HCT116 (cell line): ENCODE data around the gene PIP4K2A. TPM values are rescaled to one million over a fixed set of nuclear protein-coding genes. Genes with fewer than 3 reads are reported as not detected.
"Not testable (repeated sequence)": the region's sequence is repeated elsewhere in the genome, so short reads cannot be mapped to it uniquely, and the experiment has no call there.

Experiments used
- ATAC-seq: fragments of 200-7000 bp; cut with Tn5 transposase; 2 replicates; pipeline ENCODE4 v1.9.1; 2020; ENCODE audit warnings: mild to moderate bottlenecking, moderate library complexity
- BruUV-seq: library from RNA; stranded (reverse); fragments of 400-500 nt; replicated peaks from 2 replicates; lab custom pipeline; 2021; lab: Mats Ljungman, UMichigan
- CTCF ChIA-PET: fragments of 300-600 bp; sonication (Branson Sonifier 250); formaldehyde crosslinking; loops from one replicate; lab custom pipeline; 2021; ENCODE audit warnings: antibody characterized with exemption; lab: Charles Lee
- POLR2A ChIA-PET: fragments of 300-600, 350-600 bp; sonication (Branson Sonifier 250); formaldehyde crosslinking; loops from one replicate; lab custom pipeline; 2021; ENCODE audit warnings: antibody characterized with exemption; lab: Charles Lee
- RAD21 ChIA-PET, 2 experiments: fragments of 300-600 bp; sonication (Branson Sonifier 250); formaldehyde crosslinking; loops; one replicate each; lab custom pipeline; 2023; ENCODE audit warnings: low total read pairs in 2 of 2; ENCODE audit not compliant: uncharacterized antibody in 2 of 2, unreplicated experiment in 2 of 2, low non-redundant PET in 1 of 2; lab: Charles Lee
- DNase-seq: peaks from one replicate; pipeline ENCODE4 v3.0.0-alpha.2; 2010; ENCODE audit warnings: low read depth, low spot score
- H2AFZ ChIP-seq: fragments of 200-600 bp; shearing (Covaris generic), sonication (generic); 2 replicates; pipeline ENCODE4 v1.6.1; 2017; ENCODE audit warnings: low read depth, mixed run types, mixed read lengths, antibody characterized with exemption, low read length; ENCODE audit not compliant: poor library complexity, severe bottlenecking
- H3K27ac ChIP-seq: 2 replicates; pipeline ENCODE4 v1.5.1; 2012; ENCODE audit warnings: low read depth, low read length
- H3K27me3 ChIP-seq: fragments of 200-600 bp; sonication (generic); 2 replicates; pipeline ENCODE4 v1.6.1; 2016; ENCODE audit warnings: mixed run types, low read length, mixed read lengths; ENCODE audit not compliant: insufficient read depth
- H3K36me3 ChIP-seq, 2 experiments: fragments of 200-500 bp in 1 of 2; fragments of 200-600 bp in 1 of 2; sonication (Bioruptor generic) in 1 of 2; sonication (generic) in 1 of 2; 2 replicates each; pipeline versions ENCODE4 v1.5.1 to v1.6.1; 2014 to 2016; ENCODE audit warnings: low read length in 2 of 2, inconsistent platforms in 1 of 2, mixed read lengths in 1 of 2, mixed run types in 1 of 2; ENCODE audit not compliant: insufficient read depth in 2 of 2, control insufficient read depth in 1 of 2
- H3K4me1 ChIP-seq, 2 experiments: fragments of 200-600 bp in 1 of 2; sonication (generic) in 1 of 2; 2 replicates each; pipeline versions ENCODE4 v1.5.1 to v1.6.1; 2012 to 2017; ENCODE audit warnings: low read length in 2 of 2, inconsistent platforms in 1 of 2, mild to moderate bottlenecking in 1 of 2, mixed read lengths in 1 of 2, mixed run types in 1 of 2, moderate library complexity in 1 of 2; ENCODE audit not compliant: insufficient read depth in 2 of 2, control insufficient read depth in 1 of 2
- H3K4me2 ChIP-seq: fragments of 200-600 bp; sonication (generic); 2 replicates; pipeline ENCODE4 v1.6.1; 2017; ENCODE audit warnings: mixed run types, low read length, mixed read lengths
- H3K4me3 ChIP-seq, 2 experiments: fragments of 200-600 bp in 1 of 2; sonication (generic) in 1 of 2; replicated peaks in 1 of 2; 2 replicates each; pipeline ENCODE4 v1.5.1; 2011 to 2016; ENCODE audit warnings: low read length in 2 of 2, control low read depth in 1 of 2, low read depth in 1 of 2, mild to moderate bottlenecking in 1 of 2, mixed read lengths in 1 of 2, mixed run types in 1 of 2
- H3K79me2 ChIP-seq: fragments of 200-600 bp; sonication (generic); 2 replicates; pipeline ENCODE4 v1.6.1; 2017; ENCODE audit warnings: mild to moderate bottlenecking, mixed run types, low read length, moderate library complexity, mixed read lengths; ENCODE audit not compliant: insufficient read depth
- H3K9ac ChIP-seq: fragments of 200-600 bp; sonication (generic); 2 replicates; pipeline ENCODE4 v1.6.1; 2016; ENCODE audit warnings: low read length, mixed read lengths
- H3K9me2 ChIP-seq: fragments of 200-600 bp; sonication (generic), shearing (Covaris generic); 2 replicates; pipeline ENCODE4 v1.6.1; 2017; ENCODE audit warnings: mixed run types, mild to moderate bottlenecking, moderate library complexity; ENCODE audit not compliant: insufficient read depth
- H3K9me3 ChIP-seq, 2 experiments: fragments of 200-500 bp in 1 of 2; fragments of 200-600 bp in 1 of 2; sonication (Bioruptor generic) in 1 of 2; sonication (generic) in 1 of 2; 2 replicates each; pipeline ENCODE4 v1.6.1; 2014 to 2017; ENCODE audit warnings: low read length in 2 of 2, mixed read lengths in 2 of 2, inconsistent platforms in 1 of 2, low read depth in 1 of 2, mild to moderate bottlenecking in 1 of 2, mixed run types in 1 of 2, moderate library complexity in 1 of 2; ENCODE audit not compliant: control insufficient read depth in 1 of 2, insufficient read depth in 1 of 2
- H4K20me1 ChIP-seq: fragments of 200-600 bp; sonication (generic), shearing (Covaris generic); 2 replicates; pipeline ENCODE4 v1.6.1; 2017; ENCODE audit warnings: mixed run types, mild to moderate bottlenecking, moderate library complexity; ENCODE audit not compliant: insufficient read depth
- CBX3 ChIP-seq: IDR thresholded peaks from 2 replicates; pipeline ENCODE4 v1.6.1; 2012; ENCODE audit warnings: low read depth
- ELF1 ChIP-seq: IDR thresholded peaks from 2 replicates; pipeline ENCODE4 v1.6.1; 2012; ENCODE audit warnings: low read depth, borderline replicate concordance
- EZH2 ChIP-seq: fragments of 200-600 bp; sonication (generic); IDR thresholded peaks from 2 replicates; pipeline ENCODE4 v1.6.1; 2017; ENCODE audit warnings: antibody characterized with exemption, mixed run types
- JUND ChIP-seq: IDR thresholded peaks from 2 replicates; pipeline ENCODE4 v1.6.1; 2012
- MAX ChIP-seq: IDR thresholded peaks from 2 replicates; pipeline ENCODE4 v1.6.1; 2012
- POLR2A ChIP-seq: IDR thresholded peaks from 2 replicates; pipeline ENCODE4 v1.7.0; 2011; ENCODE audit warnings: borderline replicate concordance; ENCODE audit not compliant: insufficient read depth, insufficient read length; ENCODE audit errors: extremely low read depth
- RAD21 ChIP-seq: IDR thresholded peaks from 2 replicates; pipeline ENCODE4 v1.6.1; 2012; ENCODE audit warnings: low read depth, mild to moderate bottlenecking
- SP1 ChIP-seq: IDR thresholded peaks from 2 replicates; pipeline ENCODE4 v1.6.1; 2012; ENCODE audit warnings: low read depth
- SRF ChIP-seq: IDR thresholded peaks from 2 replicates; pipeline ENCODE4 v1.6.1; 2012; ENCODE audit warnings: low read depth
- TCF7L2 ChIP-seq: IDR thresholded peaks from 2 replicates; pipeline ENCODE4 v1.7.0; 2011; ENCODE audit warnings: borderline replicate concordance, inconsistent platforms; ENCODE audit not compliant: insufficient read depth, insufficient read length; ENCODE audit errors: extremely low read depth
- ZBTB33 ChIP-seq: IDR thresholded peaks from 2 replicates; pipeline ENCODE4 v1.6.1; 2011; ENCODE audit warnings: mild to moderate bottlenecking, low read length, moderate library complexity; ENCODE audit not compliant: insufficient replicate concordance; ENCODE audit errors: extremely low read depth
- ZNF274 ChIP-seq: fragments of 200-500 bp; sonication (Bioruptor generic); IDR thresholded peaks from 2 replicates; pipeline ENCODE4 v1.6.1; 2014; ENCODE audit warnings: mild to moderate bottlenecking, low read depth, low read length, inconsistent platforms
- intact Hi-C: fragments of 100-400 bp; cut with micrococcal nuclease; formaldehyde crosslinking; loops from 2 replicates; pipeline ENCODE4 v1.10.0; 2022
- total RNA-seq: library from RNA; stranded (reverse); gene quantifications from one replicate; pipeline ENCODE4 v1.2.1, GENCODE V29; 2021; ENCODE audit not compliant: unreplicated experiment

The PIP4K2A gene
- total RNA-seq, 1 experiment from 2014 or later, result 41.9 TPM

GRCh38 chr10:22719406-22720042 is 5.1 kb upstream of the PIP4K2A start:
- TF ChIP-seq EZH2 (no peak), JUND (no peak), SRF (no peak), ZNF274 (no peak), TCF7L2 (no peak), ELF1 (no peak), RAD21 (no peak), SP1 (no peak), MAX (no peak), CBX3 (no peak), POLR2A (no peak), ZBTB33 (no peak)
- no TSS peak for BruUV-seq
- intact Hi-C loops, result no loop called here
- H3K4me1 ChIP-seq, result peaks cover 4 to 7% of the 10 kb centered on the region in 2 experiments; a peak in 2 of 4 replicates
- ChIA-PET POLR2A (no interaction called here), CTCF (no interaction called here), RAD21 (no interaction called here)
- no peaks in the 10 kb centered on the region for H3K9me2 ChIP-seq
- H4K20me1 ChIP-seq, result no peaks in the 10 kb centered on the region
- no peak overlapping the region for H3K9ac ChIP-seq
- DNase-seq (no peak), ATAC-seq (no peak)
- H3K36me3 ChIP-seq, result no peaks in the 10 kb centered on the region
- no peaks in the 10 kb centered on the region for H3K9me3 ChIP-seq
- H3K79me2 ChIP-seq, result no peaks in the 10 kb centered on the region
- H3K27ac ChIP-seq, result no peak overlapping the region
- H3K27me3 ChIP-seq, result no peaks in the 10 kb centered on the region
- H2AFZ ChIP-seq, result no peak overlapping the region
- no peak overlapping the region for H3K4me2 ChIP-seq
- H3K4me3 ChIP-seq, result no peak overlapping the region

GRCh38 chr10:22718659-22719058 is 4.3 kb upstream of the PIP4K2A start:
- H3K9me3 ChIP-seq, H3K79me2 ChIP-seq, H3K27ac ChIP-seq, H4K20me1 ChIP-seq, H3K9ac ChIP-seq, POLR2A ChIA-PET, H3K36me3 ChIP-seq, H2AFZ ChIP-seq, H3K4me1 ChIP-seq, RAD21 ChIA-PET, H3K27me3 ChIP-seq, CTCF ChIA-PET, ATAC-seq, H3K9me2 ChIP-seq, intact Hi-C loops, H3K4me2 ChIP-seq, H3K4me3 ChIP-seq, BruUV-seq, DNase-seq: not testable (repeated sequence)
